22Rv1 (cell line): Measurements from ENCODE around the gene RCAN2.

ENCODE experiments used
- H3K27ac ChIP-seq: fragments of 450-650 bp; 2 replicates; pipeline ENCODE4 v1.5.1; 2017
- CTCF ChIP-seq: fragments of 450-650 bp; IDR thresholded peaks from 2 replicates; pipeline ENCODE4 v1.5.1; 2017; ENCODE audit warnings: mild to moderate bottlenecking
- ZFX ChIP-seq: fragments of 450-650 bp; IDR thresholded peaks from 2 replicates; pipeline ENCODE4 v1.6.1; 2017; ENCODE audit warnings: antibody characterized with exemption, borderline replicate concordance

The RCAN2 gene

GRCh38 chr6:46251583-46252339 is 239.5 kb downstream of the RCAN2 start:
- no peak overlapping the region for H3K27ac ChIP-seq
- TF ChIP-seq ZFX, result no peak
- no peak for TF ChIP-seq CTCF

GRCh38 chr6:46248143-46248542 is 243.1 kb downstream of the RCAN2 start:
- TF ChIP-seq ZFX (no peak), CTCF (no peak)
- H3K27ac ChIP-seq, result no peak overlapping the region

GRCh38 chr6:46246727-46247126 is 244.5 kb downstream of the RCAN2 start:
- TF ChIP-seq ZFX, result no peak
- TF ChIP-seq CTCF, result no peak
- H3K27ac ChIP-seq, result no peak overlapping the region

GRCh38 chr6:46246081-46246480 is 245.2 kb downstream of the RCAN2 start:
- no peak overlapping the region for H3K27ac ChIP-seq
- no peak for TF ChIP-seq ZFX

- H3K27ac ChIP-seq, result no peak overlapping the region
- TF ChIP-seq CTCF (no peak), ZFX (no peak)
These were observed 246.6 kb downstream of the RCAN2 start for GRCh38 chr6:46244670-46245069.

- no peak for TF ChIP-seq ZFX
- TF ChIP-seq CTCF, result no peak
- no peak overlapping the region for H3K27ac ChIP-seq
These were observed 247.5 kb downstream of the RCAN2 start for GRCh38 chr6:46243754-46244153.

GRCh38 chr6:46242921-46243320 is 248.3 kb downstream of the RCAN2 start:
- TF ChIP-seq ZFX, result no peak
- no peak overlapping the region for H3K27ac ChIP-seq

- no peak for TF ChIP-seq ZFX
- no peak for TF ChIP-seq CTCF
- no peak overlapping the region for H3K27ac ChIP-seq
These were observed 250.2 kb downstream of the RCAN2 start for GRCh38 chr6:46240866-46241565.
